GM23338 (cell line): ENCODE results near the gene FBXO33. TPM values are rescaled to one million over a fixed set of nuclear protein-coding genes. Genes with fewer than 3 reads are reported as not detected.

Source experiments
- ATAC-seq: fragments of 200-7000 bp; cut with Tn5 transposase; 3 replicates; pipeline ENCODE4 v1.9.1; 2020
- DNase-seq: peaks from one replicate; pipeline ENCODE4 v3.0.0-alpha.2; 2015; ENCODE audit warnings: low spot score
- H2AFZ ChIP-seq: fragments of 200-600 bp; sonication (generic); 2 replicates; pipeline ENCODE4 v1.8.0; 2016; ENCODE audit warnings: antibody characterized with exemption, mild to moderate bottlenecking, moderate library complexity
- H3F3A ChIP-seq: fragments of 200-600 bp; sonication (generic); replicated peaks from 2 replicates; pipeline ENCODE4 v1.8.0; 2017; ENCODE audit warnings: antibody characterized with exemption, mixed run types, low read depth
- H3K27ac ChIP-seq: fragments of 200-600 bp; sonication (generic); 2 replicates; pipeline ENCODE4 v1.6.1; 2016; ENCODE audit warnings: low read depth
- H3K27me3 ChIP-seq: fragments of 200-600 bp; sonication (generic); 2 replicates; pipeline ENCODE4 v1.8.0; 2016; ENCODE audit warnings: mild to moderate bottlenecking, mixed run types, moderate library complexity; ENCODE audit not compliant: insufficient read depth
- H3K36me3 ChIP-seq: fragments of 200-600 bp; sonication (generic); 2 replicates; pipeline ENCODE4 v1.8.0; 2016; ENCODE audit warnings: mild to moderate bottlenecking; ENCODE audit not compliant: insufficient read depth
- H3K4me1 ChIP-seq: fragments of 200-600 bp; sonication (generic); 2 replicates; pipeline ENCODE4 v1.8.0; 2016; ENCODE audit warnings: mild to moderate bottlenecking, moderate library complexity; ENCODE audit not compliant: insufficient read depth
- H3K4me2 ChIP-seq: fragments of 200-600 bp; sonication (generic); 2 replicates; pipeline ENCODE4 v1.7.1; 2017; ENCODE audit warnings: mixed run types
- H3K4me3 ChIP-seq: fragments of 200-600 bp; sonication (generic); 2 replicates; pipeline ENCODE4 v1.6.1; 2016; ENCODE audit warnings: mixed run types
- H3K79me2 ChIP-seq: fragments of 200-600 bp; sonication (generic); replicated peaks from 2 replicates; pipeline ENCODE4 v1.8.0; 2017; ENCODE audit warnings: mild to moderate bottlenecking; ENCODE audit not compliant: insufficient read depth
- H3K9me2 ChIP-seq: fragments of 200-600 bp; sonication (generic); 2 replicates; pipeline ENCODE4 v1.8.0; 2017; ENCODE audit not compliant: insufficient read depth
- H4K20me1 ChIP-seq: fragments of 200-600 bp; sonication (generic); replicated peaks from 2 replicates; pipeline ENCODE4 v1.8.0; 2017; ENCODE audit warnings: mild to moderate bottlenecking; ENCODE audit not compliant: insufficient read depth
- H3K27ac Mint-ChIP-seq: 2 replicates; pipeline ENCODE4 v1.8.0; 2020; ENCODE audit warnings: inconsistent platforms, mild to moderate bottlenecking, moderate library complexity, mixed read lengths
- H3K27me3 Mint-ChIP-seq: 3 replicates; pipeline ENCODE4 v1.8.0; 2022; ENCODE audit warnings: low read depth, mild to moderate bottlenecking, moderate library complexity, mixed read lengths, inconsistent platforms; ENCODE audit not compliant: insufficient read depth, poor library complexity
- H3K36me3 Mint-ChIP-seq: 3 replicates; pipeline ENCODE4 v1.8.0; 2021; ENCODE audit warnings: low read depth, mild to moderate bottlenecking, inconsistent platforms, moderate library complexity, mixed read lengths
- H3K4me1 Mint-ChIP-seq: 3 replicates; pipeline ENCODE4 v1.8.0; 2020; ENCODE audit warnings: mild to moderate bottlenecking, inconsistent platforms, mixed read lengths
- H3K4me3 Mint-ChIP-seq: 3 replicates; pipeline ENCODE4 v1.8.0; 2021; ENCODE audit warnings: moderate library complexity, mild to moderate bottlenecking, inconsistent platforms, mixed read lengths
- H3K9me3 Mint-ChIP-seq: 3 replicates; pipeline ENCODE4 v1.8.0; 2020; ENCODE audit warnings: moderate library complexity, mild to moderate bottlenecking, inconsistent platforms, mixed read lengths
- CREB1 ChIP-seq: fragments of 250-450 bp; sonication (Bioruptor Pico); IDR thresholded peaks from 2 replicates; pipeline ENCODE4 v1.5.0; 2020; ENCODE audit warnings: low read depth, mild to moderate bottlenecking, moderate library complexity
- EZH2 ChIP-seq: fragments of 200-600 bp; sonication (generic); IDR thresholded peaks from one replicate; pipeline ENCODE4 v1.8.0; 2017; ENCODE audit warnings: antibody characterized with exemption, mild to moderate bottlenecking, low read depth; ENCODE audit not compliant: unreplicated experiment
- EZH2phosphoT487 ChIP-seq: fragments of 200-600 bp; sonication (generic); IDR thresholded peaks from one replicate; pipeline ENCODE4 v1.8.1; 2018; ENCODE audit warnings: antibody characterized with exemption; ENCODE audit not compliant: unreplicated experiment
- JUNB ChIP-seq: IDR thresholded peaks from one replicate; pipeline ENCODE4 v1.6.1; 2016; ENCODE audit warnings: antibody characterized with exemption; ENCODE audit not compliant: unreplicated experiment
- NANOG ChIP-seq: IDR thresholded peaks from 2 replicates; pipeline ENCODE4 v1.6.1; 2016; ENCODE audit warnings: antibody characterized with exemption, borderline replicate concordance
- POLR2AphosphoS5 ChIP-seq: IDR thresholded peaks from 2 replicates; pipeline ENCODE4 v1.6.1; 2016; ENCODE audit warnings: antibody characterized with exemption, low read depth
- STAT1 ChIP-seq: IDR thresholded peaks from one replicate; pipeline ENCODE4 v1.6.1; 2016; ENCODE audit warnings: antibody characterized with exemption; ENCODE audit not compliant: unreplicated experiment
- ZNF114 ChIP-seq: fragments of 250-450 bp; sonication (Bioruptor Pico); IDR thresholded peaks from 2 replicates; pipeline ENCODE4 v1.5.0; 2020; ENCODE audit warnings: mild to moderate bottlenecking, moderate library complexity
- ZNF331 ChIP-seq: fragments of 250-450 bp; sonication (Bioruptor Pico); IDR thresholded peaks from 2 replicates; pipeline ENCODE4 v1.5.0; 2020; ENCODE audit warnings: low read depth, mild to moderate bottlenecking, moderate library complexity
- polyA plus RNA-seq: library from polyadenylated mRNA; unstranded; fragments of >200 nt; fragmentation: Nextera tagmentation; extraction: Ambion mirVana; gene quantifications from 2 replicates; pipeline ENCODE4 v1.2.1, GENCODE V29; 2016
- total RNA-seq: library from RNA; depleted of rRNA; stranded (reverse); fragments of >200 nt; shearing (Covaris generic); gene quantifications from 2 replicates; pipeline ENCODE4 v1.2.3, GENCODE V29; 2014
- TF ChIP-seq, protein P1 (sequence below): IDR thresholded peaks from one replicate; pipeline ENCODE4 v1.6.1; 2018; ENCODE audit warnings: antibody characterized with exemption; ENCODE audit not compliant: unreplicated experiment
- TF ChIP-seq, protein P2 (sequence below): IDR thresholded peaks from 2 replicates; pipeline ENCODE4 v1.6.1; 2016; ENCODE audit warnings: antibody characterized with exemption
- TF ChIP-seq, protein P3 (sequence below): fragments of 250-450 bp; sonication (Bioruptor Pico); IDR thresholded peaks from 2 replicates; pipeline ENCODE4 v1.5.0; 2020; ENCODE audit warnings: mild to moderate bottlenecking, moderate library complexity
- TF ChIP-seq, protein P4 (sequence below), 2 experiments: fragments of 200-600 bp in 1 of 2; sonication (generic) in 1 of 2; conservative IDR thresholded peaks; 2 replicates each; pipeline versions ENCODE4 v1.5.1 to v1.6.1; 2016 to 2017; ENCODE audit warnings: antibody characterized with exemption in 2 of 2, low read depth in 2 of 2, mild to moderate bottlenecking in 2 of 2, moderate library complexity in 1 of 2

Gene FBXO33
- total and polyA plus RNA-seq, 2 experiments from 2014 or later: 6.7 to 13.1 TPM

DNA sequence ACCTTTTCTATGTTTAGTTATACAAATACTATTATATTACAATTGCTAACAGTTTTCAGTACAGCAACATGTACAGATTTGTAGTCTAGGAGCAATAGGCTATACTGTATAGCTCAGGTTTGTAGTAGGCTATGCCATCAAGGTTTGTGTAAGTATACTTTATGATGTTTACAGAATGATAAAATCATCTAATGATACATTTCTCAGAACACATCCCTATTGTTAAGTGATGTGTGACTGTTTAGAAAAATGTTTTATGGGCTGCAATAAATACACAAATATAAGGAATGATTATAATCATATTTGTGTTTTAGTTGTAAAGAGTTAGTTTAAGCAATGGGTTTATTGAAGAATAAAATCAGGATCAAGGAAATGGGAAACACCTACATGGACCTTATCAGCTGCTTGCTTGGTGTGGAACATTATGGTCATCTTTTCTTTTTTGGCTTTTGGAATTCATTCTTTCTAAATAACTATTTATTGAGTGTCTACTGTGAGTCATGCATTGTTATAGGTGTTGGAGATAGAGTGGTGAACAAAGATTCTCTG is 24.5 kb upstream of the FBXO33 start:
- no peaks in the 10 kb centered on the region for H3F3A ChIP-seq
- H3K36me3 ChIP-seq: no peaks in the 10 kb centered on the region
- no peak overlapping the region for H3K27ac ChIP-seq
- DNase-seq: no peak
- H4K20me1 ChIP-seq: no peaks in the 10 kb centered on the region
- H3K4me1 ChIP-seq: no peaks in the 10 kb centered on the region
- 0 out of 2 replicates have a peak, but pooled peaks cover 3% of the 10 kb centered on the region for H3K9me2 ChIP-seq
- Mint-ChIP-seq H3K4me1 (peaks cover 2% of the 10 kb centered on the region; the same call in 1 of the 3 replicates), H3K9me3 (no peaks in the 10 kb centered on the region), H3K4me3 (no peak overlapping the region), H3K27me3 (peaks cover 5% of the 10 kb centered on the region), H3K27ac (no peak overlapping the region), H3K36me3 (no peaks in the 10 kb centered on the region)
- TF ChIP-seq, protein P1, sequence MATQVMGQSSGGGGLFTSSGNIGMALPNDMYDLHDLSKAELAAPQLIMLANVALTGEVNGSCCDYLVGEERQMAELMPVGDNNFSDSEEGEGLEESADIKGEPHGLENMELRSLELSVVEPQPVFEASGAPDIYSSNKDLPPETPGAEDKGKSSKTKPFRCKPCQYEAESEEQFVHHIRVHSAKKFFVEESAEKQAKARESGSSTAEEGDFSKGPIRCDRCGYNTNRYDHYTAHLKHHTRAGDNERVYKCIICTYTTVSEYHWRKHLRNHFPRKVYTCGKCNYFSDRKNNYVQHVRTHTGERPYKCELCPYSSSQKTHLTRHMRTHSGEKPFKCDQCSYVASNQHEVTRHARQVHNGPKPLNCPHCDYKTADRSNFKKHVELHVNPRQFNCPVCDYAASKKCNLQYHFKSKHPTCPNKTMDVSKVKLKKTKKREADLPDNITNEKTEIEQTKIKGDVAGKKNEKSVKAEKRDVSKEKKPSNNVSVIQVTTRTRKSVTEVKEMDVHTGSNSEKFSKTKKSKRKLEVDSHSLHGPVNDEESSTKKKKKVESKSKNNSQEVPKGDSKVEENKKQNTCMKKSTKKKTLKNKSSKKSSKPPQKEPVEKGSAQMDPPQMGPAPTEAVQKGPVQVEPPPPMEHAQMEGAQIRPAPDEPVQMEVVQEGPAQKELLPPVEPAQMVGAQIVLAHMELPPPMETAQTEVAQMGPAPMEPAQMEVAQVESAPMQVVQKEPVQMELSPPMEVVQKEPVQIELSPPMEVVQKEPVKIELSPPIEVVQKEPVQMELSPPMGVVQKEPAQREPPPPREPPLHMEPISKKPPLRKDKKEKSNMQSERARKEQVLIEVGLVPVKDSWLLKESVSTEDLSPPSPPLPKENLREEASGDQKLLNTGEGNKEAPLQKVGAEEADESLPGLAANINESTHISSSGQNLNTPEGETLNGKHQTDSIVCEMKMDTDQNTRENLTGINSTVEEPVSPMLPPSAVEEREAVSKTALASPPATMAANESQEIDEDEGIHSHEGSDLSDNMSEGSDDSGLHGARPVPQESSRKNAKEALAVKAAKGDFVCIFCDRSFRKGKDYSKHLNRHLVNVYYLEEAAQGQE: no peak
- TF ChIP-seq STAT1 (no peak), CREB1 (CRISPR knock-in tag) (no peak), EZH2 (no peak), JUNB (no peak), ZNF331 (CRISPR knock-in tag) (no peak), EZH2phosphoT487 (no peak), ZNF114 (CRISPR knock-in tag) (no peak), POLR2AphosphoS5 (no peak), NANOG (no peak)
- TF ChIP-seq, protein P2, sequence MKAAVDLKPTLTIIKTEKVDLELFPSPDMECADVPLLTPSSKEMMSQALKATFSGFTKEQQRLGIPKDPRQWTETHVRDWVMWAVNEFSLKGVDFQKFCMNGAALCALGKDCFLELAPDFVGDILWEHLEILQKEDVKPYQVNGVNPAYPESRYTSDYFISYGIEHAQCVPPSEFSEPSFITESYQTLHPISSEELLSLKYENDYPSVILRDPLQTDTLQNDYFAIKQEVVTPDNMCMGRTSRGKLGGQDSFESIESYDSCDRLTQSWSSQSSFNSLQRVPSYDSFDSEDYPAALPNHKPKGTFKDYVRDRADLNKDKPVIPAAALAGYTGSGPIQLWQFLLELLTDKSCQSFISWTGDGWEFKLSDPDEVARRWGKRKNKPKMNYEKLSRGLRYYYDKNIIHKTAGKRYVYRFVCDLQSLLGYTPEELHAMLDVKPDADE: no peak
- TF ChIP-seq, protein P3, sequence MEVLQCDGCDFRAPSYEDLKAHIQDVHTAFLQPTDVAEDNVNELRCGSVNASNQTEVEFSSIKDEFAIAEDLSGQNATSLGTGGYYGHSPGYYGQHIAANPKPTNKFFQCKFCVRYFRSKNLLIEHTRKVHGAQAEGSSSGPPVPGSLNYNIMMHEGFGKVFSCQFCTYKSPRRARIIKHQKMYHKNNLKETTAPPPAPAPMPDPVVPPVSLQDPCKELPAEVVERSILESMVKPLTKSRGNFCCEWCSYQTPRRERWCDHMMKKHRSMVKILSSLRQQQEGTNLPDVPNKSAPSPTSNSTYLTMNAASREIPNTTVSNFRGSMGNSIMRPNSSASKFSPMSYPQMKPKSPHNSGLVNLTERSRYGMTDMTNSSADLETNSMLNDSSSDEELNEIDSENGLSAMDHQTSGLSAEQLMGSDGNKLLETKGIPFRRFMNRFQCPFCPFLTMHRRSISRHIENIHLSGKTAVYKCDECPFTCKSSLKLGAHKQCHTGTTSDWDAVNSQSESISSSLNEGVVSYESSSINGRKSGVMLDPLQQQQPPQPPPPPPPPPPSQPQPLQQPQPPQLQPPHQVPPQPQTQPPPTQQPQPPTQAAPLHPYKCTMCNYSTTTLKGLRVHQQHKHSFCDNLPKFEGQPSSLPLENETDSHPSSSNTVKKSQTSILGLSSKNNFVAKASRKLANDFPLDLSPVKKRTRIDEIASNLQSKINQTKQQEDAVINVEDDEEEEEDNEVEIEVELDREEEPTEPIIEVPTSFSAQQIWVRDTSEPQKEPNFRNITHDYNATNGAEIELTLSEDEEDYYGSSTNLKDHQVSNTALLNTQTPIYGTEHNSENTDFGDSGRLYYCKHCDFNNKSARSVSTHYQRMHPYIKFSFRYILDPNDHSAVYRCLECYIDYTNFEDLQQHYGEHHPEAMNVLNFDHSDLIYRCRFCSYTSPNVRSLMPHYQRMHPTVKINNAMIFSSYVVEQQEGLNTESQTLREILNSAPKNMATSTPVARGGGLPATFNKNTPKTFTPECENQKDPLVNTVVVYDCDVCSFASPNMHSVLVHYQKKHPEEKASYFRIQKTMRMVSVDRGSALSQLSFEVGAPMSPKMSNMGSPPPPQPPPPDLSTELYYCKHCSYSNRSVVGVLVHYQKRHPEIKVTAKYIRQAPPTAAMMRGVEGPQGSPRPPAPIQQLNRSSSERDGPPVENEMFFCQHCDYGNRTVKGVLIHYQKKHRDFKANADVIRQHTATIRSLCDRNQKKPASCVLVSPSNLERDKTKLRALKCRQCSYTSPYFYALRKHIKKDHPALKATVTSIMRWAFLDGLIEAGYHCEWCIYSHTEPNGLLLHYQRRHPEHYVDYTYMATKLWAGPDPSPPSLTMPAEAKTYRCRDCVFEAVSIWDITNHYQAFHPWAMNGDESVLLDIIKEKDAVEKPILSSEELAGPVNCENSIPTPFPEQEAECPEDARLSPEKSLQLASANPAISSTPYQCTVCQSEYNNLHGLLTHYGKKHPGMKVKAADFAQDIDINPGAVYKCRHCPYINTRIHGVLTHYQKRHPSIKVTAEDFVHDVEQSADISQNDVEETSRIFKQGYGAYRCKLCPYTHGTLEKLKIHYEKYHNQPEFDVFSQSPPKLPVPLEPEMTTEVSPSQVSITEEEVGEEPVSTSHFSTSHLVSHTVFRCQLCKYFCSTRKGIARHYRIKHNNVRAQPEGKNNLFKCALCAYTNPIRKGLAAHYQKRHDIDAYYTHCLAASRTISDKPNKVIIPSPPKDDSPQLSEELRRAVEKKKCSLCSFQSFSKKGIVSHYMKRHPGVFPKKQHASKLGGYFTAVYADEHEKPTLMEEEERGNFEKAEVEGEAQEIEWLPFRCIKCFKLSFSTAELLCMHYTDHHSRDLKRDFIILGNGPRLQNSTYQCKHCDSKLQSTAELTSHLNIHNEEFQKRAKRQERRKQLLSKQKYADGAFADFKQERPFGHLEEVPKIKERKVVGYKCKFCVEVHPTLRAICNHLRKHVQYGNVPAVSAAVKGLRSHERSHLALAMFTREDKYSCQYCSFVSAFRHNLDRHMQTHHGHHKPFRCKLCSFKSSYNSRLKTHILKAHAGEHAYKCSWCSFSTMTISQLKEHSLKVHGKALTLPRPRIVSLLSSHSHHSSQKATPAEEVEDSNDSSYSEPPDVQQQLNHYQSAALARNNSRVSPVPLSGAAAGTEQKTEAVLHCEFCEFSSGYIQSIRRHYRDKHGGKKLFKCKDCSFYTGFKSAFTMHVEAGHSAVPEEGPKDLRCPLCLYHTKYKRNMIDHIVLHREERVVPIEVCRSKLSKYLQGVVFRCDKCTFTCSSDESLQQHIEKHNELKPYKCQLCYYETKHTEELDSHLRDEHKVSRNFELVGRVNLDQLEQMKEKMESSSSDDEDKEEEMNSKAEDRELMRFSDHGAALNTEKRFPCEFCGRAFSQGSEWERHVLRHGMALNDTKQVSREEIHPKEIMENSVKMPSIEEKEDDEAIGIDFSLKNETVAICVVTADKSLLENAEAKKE (CRISPR knock-in tag): no peak
- TF ChIP-seq, protein P4, sequence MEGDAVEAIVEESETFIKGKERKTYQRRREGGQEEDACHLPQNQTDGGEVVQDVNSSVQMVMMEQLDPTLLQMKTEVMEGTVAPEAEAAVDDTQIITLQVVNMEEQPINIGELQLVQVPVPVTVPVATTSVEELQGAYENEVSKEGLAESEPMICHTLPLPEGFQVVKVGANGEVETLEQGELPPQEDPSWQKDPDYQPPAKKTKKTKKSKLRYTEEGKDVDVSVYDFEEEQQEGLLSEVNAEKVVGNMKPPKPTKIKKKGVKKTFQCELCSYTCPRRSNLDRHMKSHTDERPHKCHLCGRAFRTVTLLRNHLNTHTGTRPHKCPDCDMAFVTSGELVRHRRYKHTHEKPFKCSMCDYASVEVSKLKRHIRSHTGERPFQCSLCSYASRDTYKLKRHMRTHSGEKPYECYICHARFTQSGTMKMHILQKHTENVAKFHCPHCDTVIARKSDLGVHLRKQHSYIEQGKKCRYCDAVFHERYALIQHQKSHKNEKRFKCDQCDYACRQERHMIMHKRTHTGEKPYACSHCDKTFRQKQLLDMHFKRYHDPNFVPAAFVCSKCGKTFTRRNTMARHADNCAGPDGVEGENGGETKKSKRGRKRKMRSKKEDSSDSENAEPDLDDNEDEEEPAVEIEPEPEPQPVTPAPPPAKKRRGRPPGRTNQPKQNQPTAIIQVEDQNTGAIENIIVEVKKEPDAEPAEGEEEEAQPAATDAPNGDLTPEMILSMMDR (conservative IDR thresholded peaks at IDR 0.05; ENCODE audit: low read depth in 2 of 2): no peak
- H3K4me2 ChIP-seq: no peak overlapping the region
- H3K4me3 ChIP-seq: no peak overlapping the region
- H2AFZ ChIP-seq: no peak overlapping the region
- ATAC-seq: no peak
- no peaks in the 10 kb centered on the region for H3K27me3 ChIP-seq
- H3K79me2 ChIP-seq: no peaks in the 10 kb centered on the region
